Colonic mucosa (tissue), 4 donors: ENCODE results near the gene FTCD. TPM values are rescaled to one million over a fixed set of nuclear protein-coding genes. Genes with fewer than 3 reads are reported as not detected.
"Not testable (repeated sequence)": the region's sequence is repeated elsewhere in the genome, so short reads cannot be mapped to it uniquely, and the experiment has no call there.

Source experiments
- DNase-seq: peaks from one replicate; pipeline ENCODE4 v3.0.0-alpha.2; 2020
- H3K27ac ChIP-seq: fragments of 200-600 bp; one replicate; pipeline ENCODE4 v1.8.0; 2021
- H3K27me3 ChIP-seq: fragments of 200-600 bp; one replicate; pipeline ENCODE4 v1.8.0; 2021
- H3K36me3 ChIP-seq: fragments of 200-600 bp; one replicate; pipeline ENCODE4 v1.8.0; 2021
- H3K4me1 ChIP-seq: fragments of 200-600 bp; one replicate; pipeline ENCODE4 v1.8.0; 2021; ENCODE audit warnings: mild to moderate bottlenecking
- H3K4me3 ChIP-seq: fragments of 200-600 bp; one replicate; pipeline ENCODE4 v1.8.0; 2021
- H3K9ac ChIP-seq, 2 donors: one replicate each; pipeline ENCODE4 v1.7.0; 2013; ENCODE audit warnings: control low read depth in 2 of 2, low read depth in 2 of 2, low read length in 2 of 2
- H3K9me3 ChIP-seq: fragments of 200-600 bp; one replicate; pipeline ENCODE4 v1.8.0; 2021
- intact Hi-C: fragments of 100-400 bp; cut with DNase I; formaldehyde crosslinking; loops from one replicate; pipeline ENCODE4 v1.14.1; 2022
- total RNA-seq, 2 donors: library from RNA; stranded (reverse); fragmentation: NEBNext Ultra II Directional in 1 of 2; extraction: Animal tissue kit (Norgen Biotek cat#: 25700) in 1 of 2; gene quantifications; one replicate each; pipeline ENCODE4 v1.2.1, GENCODE V29; 2021
- TF ChIP-seq, protein P1 (sequence below): fragments of 200-600 bp; IDR thresholded peaks from one replicate; pipeline ENCODE4 v1.8.0; 2022; ENCODE audit warnings: antibody characterized with exemption, mild to moderate bottlenecking
- donor health status: healthy.
- donor health status: DM: no; HTN: no; CAD: no.
- donor health status: DM: no; HTN: no; CAD: no.

The FTCD gene, protein sequence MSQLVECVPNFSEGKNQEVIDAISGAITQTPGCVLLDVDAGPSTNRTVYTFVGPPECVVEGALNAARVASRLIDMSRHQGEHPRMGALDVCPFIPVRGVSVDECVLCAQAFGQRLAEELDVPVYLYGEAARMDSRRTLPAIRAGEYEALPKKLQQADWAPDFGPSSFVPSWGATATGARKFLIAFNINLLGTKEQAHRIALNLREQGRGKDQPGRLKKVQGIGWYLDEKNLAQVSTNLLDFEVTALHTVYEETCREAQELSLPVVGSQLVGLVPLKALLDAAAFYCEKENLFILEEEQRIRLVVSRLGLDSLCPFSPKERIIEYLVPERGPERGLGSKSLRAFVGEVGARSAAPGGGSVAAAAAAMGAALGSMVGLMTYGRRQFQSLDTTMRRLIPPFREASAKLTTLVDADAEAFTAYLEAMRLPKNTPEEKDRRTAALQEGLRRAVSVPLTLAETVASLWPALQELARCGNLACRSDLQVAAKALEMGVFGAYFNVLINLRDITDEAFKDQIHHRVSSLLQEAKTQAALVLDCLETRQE
- 1 to 10 TPM in 1 of 2 donors, under 1 TPM in 1; 0.45 to 4.2 TPM for total RNA-seq

DNA sequence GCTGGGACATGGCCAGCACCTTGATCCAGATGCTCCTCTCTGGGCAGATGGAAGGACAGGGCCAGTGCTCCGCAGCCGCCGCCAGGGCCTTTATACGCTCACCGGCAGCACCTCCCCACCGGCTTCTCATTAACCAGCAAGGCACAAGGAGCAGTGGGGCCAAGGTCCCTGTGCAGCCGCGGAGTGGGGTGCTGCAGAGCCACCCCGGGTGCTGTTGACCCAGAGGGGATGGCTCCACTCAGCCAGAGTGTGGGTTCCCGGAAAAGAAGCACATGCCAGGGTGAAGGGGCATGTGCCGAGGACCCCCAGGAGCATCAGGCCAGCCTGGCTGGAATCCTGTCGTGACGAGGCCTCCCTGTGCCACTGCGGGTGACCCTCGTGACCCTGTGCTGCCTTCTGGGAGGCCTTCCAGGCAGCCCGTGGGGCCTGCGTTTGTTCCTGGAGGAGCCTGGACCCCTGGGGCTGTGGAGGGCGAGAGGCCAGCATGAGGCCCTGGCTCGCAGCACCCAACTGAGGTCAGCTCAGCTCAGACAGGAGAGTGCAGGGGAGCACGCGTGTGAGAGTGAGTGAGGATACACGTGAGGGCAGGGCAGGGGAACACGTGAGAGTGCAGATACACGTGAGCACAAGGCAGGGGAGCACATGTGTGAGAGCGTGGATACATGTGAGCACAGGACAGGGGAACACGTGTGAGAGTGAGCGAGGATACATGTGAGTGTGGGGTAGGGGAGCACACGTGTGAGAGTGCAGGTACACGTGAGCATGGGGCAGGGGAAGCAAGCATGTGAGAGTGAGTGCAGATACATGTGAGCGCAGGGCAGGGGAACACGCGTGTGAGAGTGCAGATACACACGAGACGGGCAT, at the start of gene FTCD:
TSS of gene FTCD (minus strand) at position 66 of the 864 bp plus-strand sequence. CDS start at position 10, 56 bp downstream.
- no peak for DNase-seq
- no peak within 1 kb of the TSS for H3K9ac ChIP-seq
- H3K27ac ChIP-seq, result no peak within 1 kb of the TSS
- no peaks in the 10 kb centered on the region for H3K36me3 ChIP-seq
- TF ChIP-seq, protein P1, sequence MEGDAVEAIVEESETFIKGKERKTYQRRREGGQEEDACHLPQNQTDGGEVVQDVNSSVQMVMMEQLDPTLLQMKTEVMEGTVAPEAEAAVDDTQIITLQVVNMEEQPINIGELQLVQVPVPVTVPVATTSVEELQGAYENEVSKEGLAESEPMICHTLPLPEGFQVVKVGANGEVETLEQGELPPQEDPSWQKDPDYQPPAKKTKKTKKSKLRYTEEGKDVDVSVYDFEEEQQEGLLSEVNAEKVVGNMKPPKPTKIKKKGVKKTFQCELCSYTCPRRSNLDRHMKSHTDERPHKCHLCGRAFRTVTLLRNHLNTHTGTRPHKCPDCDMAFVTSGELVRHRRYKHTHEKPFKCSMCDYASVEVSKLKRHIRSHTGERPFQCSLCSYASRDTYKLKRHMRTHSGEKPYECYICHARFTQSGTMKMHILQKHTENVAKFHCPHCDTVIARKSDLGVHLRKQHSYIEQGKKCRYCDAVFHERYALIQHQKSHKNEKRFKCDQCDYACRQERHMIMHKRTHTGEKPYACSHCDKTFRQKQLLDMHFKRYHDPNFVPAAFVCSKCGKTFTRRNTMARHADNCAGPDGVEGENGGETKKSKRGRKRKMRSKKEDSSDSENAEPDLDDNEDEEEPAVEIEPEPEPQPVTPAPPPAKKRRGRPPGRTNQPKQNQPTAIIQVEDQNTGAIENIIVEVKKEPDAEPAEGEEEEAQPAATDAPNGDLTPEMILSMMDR, result no peak
- intact Hi-C loops, result no loop called here
- no peaks in the 10 kb centered on the region for H3K9me3 ChIP-seq
- H3K4me1 ChIP-seq, result no peaks in the 10 kb centered on the region
- H3K27me3 ChIP-seq, result no peaks in the 10 kb centered on the region
- no peak within 1 kb of the TSS for H3K4me3 ChIP-seq

DNA sequence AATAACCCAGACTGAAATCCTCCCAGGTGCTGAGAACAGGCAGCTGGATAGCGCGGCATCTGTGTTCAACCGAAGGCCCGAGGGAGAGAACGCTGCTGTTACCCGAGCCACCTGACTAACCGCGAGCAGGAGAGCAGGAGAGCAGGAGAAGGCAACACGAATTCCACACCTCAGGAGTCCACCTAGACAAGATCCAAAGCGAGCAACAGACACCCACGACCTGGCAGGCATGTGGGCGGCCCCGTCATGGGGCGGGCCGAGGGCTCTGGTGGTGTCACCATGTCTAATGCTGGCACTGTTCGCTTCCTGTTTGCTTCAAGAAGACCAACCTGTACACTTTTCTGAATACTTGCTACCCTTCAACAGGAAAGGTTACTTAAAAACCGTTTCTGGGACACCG, 49.8 kb upstream of the FTCD start:
- TF ChIP-seq, protein P1, result no peak
- H3K9ac ChIP-seq, result no peak overlapping the region
- no peak overlapping the region for H3K27ac ChIP-seq
- no peaks in the 10 kb centered on the region for H3K27me3 ChIP-seq
- intact Hi-C loops, result no loop called here
- no peaks in the 10 kb centered on the region for H3K4me1 ChIP-seq
- no peak for DNase-seq
- no peak overlapping the region for H3K4me3 ChIP-seq
- H3K9me3 ChIP-seq, result no peaks in the 10 kb centered on the region
- peaks cover 6% of the 10 kb centered on the region for H3K36me3 ChIP-seq

DNA sequence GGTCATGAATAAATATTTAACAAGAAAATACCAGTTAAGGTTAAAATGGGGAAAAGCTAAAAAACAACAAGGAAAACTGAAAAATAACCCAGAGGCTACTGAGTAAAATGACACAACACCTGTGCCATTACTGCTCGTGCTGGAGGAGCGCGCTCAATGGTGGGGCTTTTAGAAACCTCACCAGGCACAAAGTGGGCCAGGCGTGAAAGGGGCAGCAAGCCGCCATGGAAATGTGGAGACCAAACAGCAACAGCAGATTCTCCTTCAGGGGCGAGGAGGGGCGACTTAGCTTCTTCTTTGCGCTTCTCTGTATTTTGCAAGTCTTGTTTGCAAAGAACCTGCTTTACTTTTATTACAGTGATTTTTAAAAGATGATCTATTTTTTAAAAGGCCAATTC, 47.8 kb upstream of the FTCD start:
- Histone ChIP-seq H3K36me3 (peaks cover 6% of the 10 kb centered on the region), H3K9ac (no peak overlapping the region), H3K27ac (no peak overlapping the region), H3K4me3 (no peak overlapping the region), H3K9me3 (no peaks in the 10 kb centered on the region), H3K27me3 (no peaks in the 10 kb centered on the region), H3K4me1 (no peaks in the 10 kb centered on the region)
- TF ChIP-seq, protein P1, result no peak
- intact Hi-C loops, result no loop called here
- no peak for DNase-seq

GRCh38 chr21:46202592-46203202, 47.3 kb upstream of the FTCD start:
- Histone ChIP-seq H3K4me3 (no peak overlapping the region), H3K27me3 (no peaks in the 10 kb centered on the region), H3K9ac (no peak overlapping the region), H3K9me3 (no peaks in the 10 kb centered on the region), H3K4me1 (no peaks in the 10 kb centered on the region), H3K36me3 (peaks cover 6% of the 10 kb centered on the region), H3K27ac (no peak overlapping the region)
- TF ChIP-seq, protein P1, result no peak
- DNase-seq, result no peak
- intact Hi-C loops, result no loop called here

GRCh38 chr21:46200877-46201803, 45.8 kb upstream of the FTCD start:
- H3K36me3 ChIP-seq, H3K4me3 ChIP-seq, H3K9me3 ChIP-seq, intact Hi-C loops, H3K27me3 ChIP-seq, DNase-seq, H3K4me1 ChIP-seq, H3K9ac ChIP-seq, H3K27ac ChIP-seq: not testable (repeated sequence)
